ENCODE data around the gene ANKRD11.
"Not testable (repeated sequence)": the region's sequence is repeated elsewhere in the genome, so short reads cannot be mapped to it uniquely, and the experiment has no call there.

Gene ANKRD11

DNA sequence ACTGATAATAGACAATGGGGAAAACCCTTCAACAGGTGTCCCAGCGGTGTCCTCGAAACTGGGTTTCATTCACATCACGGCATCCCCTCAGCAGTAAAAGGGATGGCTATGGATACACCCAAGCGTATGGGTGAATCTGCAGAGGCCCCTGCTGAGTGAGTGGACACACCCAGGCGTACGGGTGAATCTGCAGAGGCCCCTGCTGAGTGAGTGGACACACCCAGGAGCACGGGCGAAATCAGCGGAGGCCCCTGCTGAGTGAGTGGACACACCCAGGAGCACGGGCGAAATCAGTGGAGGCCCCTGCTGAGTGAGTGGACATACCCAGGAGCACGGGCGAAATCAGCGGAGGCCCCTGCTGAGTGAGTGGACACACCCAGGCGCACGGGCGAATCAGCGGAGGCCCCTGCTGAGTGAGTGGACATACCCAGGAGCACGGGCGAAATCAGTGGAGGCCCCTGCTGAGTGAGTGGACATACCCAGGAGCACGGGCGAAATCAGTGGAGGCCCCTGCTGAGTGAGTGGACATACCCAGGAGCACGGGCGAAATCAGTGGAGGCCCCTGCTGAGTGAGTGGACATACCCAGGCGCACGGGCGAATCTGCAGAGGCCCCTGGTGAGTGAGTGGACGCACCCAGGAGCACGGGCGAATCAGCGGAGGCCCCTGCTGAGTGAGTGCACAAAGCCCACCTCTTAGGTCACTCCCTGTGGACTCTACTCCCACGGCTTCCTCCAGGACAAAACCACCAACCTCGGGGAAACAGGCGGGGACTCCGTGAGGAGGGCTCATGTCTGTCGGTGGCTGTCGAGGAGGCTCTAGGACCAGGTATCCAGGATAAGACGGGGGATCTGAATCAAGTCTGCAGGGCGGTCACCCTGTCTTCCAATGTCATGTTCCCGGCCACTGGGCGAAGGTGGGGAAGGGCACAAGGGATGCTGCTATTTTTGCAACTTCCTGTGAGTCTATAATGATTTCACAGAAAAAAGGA lies 161.7 kb downstream of the ANKRD11 start:
- DNase-seq (ENCODE audit: low read depth), result not testable (repeated sequence)

DNA sequence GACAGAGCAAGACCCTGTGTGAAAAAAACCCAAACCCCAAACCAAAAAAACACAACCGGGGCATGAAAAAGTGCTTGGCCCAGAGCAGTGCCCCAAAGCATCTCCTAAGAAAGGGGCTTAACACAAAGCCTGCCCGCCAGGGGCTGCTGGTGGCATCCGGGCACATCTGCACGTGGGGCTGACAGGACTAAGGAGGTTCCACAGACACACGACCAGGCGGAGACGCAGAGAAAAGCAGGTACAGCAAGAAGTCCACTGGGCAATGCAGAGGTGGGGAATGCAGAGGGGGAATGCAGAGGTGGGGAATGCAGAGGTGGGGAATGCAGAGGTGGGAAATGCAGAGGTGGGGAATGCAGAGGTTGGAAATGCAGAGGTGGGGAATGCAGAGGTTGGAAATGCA lies 163.6 kb downstream of the ANKRD11 start:
- no peak for DNase-seq (ENCODE audit: low read depth)

DNA sequence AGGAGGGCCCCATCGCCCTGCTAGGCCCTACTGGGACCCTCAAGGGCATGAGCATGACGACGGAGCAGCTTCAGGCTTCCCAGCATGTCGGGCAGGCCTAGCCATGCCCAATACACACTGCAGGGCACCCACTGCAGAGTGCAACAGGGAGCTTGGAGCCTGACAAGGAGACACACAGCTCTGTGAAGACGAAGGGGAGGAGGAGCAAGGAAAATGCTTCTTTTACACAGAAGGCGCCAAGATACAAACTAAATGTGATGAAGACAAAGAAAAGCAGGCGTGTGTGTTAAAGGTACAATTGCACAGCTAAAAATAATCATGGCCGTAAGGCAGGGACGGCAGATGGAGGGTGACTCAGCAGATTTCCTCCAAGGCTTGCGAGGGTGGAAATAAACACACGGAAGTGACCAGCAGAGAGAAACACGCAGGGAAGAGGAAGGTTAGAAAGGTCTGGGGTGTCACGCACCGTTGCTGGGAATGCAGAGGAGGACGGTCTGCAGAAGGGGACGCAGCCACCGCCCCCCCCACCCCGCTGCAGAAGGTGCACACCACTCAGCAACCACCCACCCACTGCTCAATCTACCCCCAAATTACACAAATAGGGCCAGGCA lies 164.4 kb downstream of the ANKRD11 start:
- DNase-seq (ENCODE audit: low read depth), result no peak

DNA sequence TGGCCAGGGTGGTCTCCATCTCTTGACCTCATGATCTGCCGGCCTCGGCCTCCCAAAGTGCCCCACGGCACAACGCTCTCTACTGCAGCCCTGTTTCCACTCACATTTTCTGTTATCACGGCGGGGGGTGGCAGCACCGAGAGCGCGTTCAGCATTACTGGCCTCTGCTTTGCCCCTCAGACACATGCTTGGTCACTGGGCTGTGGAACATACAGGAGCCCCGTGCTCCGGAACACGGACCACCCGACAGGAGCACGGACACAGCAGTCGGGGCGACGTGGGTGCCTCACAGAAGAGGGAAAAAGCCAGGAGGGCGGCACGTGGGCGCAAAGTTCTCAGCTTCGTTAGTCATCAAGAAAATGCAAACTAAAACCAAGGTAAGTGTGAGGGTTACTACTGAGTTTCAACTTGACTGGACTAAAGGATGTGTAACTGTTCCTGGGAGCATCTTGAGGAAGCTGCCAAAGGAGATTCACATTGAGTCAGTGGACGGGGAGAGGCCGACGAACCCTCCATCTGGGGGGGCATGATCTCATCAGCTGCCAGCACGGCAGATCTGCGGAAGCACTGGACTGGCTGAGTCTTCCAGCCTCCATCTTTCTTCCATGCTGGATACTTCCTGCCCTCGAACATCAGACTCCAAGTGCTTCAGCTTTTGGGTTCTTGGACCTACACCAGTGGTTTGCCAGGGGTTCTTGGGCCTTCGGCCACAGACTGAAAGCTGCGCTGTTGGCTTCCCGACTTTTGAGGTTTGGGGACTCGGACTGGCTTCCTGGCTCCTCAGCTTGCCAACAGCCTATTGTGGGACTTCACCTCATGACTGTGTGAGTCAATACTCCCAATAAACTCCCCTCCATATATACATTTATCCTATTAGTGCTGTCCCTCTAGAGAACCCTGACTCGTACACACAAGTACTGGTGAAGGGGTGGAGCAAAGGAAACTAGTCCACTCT lies 166.0 kb downstream of the ANKRD11 start:
- peak; percentile 39 for DNase-seq (ENCODE audit: low read depth)

DNA sequence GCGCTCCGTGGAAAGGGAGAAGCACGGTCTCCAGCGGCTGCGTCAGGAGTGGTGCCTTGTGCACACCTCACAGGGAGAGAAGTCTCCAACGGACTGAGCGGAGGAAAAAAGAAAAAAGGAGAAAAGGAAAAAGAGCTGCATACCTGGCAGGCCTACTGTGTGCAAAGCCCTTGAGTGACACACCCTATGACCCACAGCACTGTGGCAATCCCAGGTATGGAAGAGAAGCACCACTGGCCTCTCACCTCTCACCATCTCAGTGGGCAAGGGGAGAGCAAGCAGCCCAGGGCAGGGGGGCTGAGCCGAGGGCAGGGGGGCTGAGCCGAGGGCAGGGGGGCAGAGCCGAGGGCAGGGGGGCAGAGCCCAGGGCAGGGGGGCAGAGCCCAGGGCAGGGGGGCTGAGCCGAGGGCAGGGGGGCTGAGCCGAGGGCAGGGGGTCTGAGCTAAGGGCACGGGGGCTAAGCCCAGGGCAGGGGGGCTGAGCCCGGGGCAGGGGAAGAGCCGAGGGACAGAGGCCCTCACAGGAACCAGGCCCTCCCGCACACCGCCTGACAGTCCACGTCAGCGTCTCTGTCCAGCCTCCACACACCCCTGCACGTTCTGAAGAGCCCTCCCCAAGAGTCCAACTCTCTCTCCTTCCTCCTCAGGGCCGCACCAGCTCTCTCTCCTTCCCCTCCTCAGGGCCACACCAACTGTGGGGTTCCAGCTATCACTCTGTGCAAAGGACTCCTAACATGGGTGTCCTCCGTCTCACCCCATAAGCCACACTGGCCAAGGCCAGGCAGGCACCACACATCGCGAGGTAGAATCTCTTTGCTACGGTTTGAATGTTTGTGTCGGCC lies 167.0 kb downstream of the ANKRD11 start:
- no peak for DNase-seq (ENCODE audit: low read depth)

DNA sequence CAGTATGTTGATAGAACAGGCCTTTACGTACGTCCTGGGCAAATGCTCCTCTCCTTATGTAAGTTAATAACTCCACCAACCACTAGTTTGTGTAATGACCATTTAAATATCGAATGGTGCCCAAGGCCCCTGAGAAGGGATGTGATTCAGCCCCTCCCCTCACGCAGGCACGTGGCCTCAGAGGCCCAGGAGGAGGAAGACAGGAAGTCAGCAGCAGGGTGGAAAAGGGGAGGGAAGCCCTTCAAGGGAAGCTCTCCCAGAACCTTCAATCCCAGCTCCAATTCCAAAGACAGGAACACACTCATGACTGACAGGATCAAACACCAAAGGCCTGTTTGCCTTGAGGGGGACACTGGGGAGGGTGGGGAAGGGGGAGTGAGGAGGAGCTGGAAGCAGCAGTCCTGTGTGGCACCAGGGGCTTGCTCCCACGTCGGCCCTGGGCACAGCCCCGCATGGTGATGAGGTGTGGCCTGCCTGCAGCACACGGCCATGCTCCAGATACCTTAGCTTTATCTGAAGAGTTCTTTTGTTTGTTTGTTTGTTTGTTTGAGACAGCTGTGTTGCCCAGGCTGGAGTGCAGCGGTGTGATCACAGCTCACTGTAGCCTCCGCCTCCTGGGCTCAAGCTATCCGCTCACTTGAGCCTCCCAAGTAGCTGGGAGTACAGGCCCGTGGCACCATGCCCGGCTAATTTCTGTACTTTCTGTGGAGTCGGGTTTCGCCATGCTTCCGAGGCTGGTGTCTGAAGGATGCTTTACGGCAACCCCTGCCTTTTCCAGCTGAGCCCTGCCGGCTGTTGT lies 167.8 kb downstream of the ANKRD11 start:
- no peak for DNase-seq (ENCODE audit: low read depth)

DNA sequence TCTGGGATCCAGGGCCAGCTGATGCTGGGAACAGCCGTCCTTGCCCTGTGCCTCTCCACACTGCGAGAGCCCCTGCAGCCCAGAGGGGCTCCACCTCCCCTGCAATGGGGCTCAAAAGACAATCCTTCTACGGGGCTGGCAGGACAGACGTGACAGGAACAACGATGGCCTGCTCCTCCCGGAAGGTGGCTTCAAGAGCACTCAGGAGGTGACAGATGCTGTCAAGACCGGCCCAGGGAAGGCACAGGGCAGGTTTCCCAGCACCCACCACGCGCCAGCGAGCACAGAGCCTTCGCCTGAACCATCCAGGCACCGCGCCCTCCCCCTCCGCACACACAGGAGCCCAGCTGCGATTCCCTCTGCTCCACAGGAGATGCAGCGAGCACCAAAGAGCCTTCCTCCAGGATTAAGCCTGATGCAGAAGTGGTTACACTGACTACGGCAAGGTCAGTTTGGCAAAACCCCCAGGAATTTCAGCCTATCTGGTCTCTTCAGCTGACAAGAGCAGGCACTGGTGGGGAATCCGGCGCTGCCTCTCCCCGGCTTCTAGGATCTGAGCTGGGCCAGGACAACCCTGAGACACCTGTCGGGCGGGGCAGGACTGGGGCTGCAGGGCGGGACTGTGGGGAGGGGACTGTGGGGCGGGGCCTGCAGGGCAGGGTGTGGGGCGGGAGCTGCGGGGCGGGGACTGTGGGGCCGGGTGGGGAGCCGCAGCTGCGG lies 169.4 kb downstream of the ANKRD11 start:
- no peak for DNase-seq (ENCODE audit: low read depth)

DNA sequence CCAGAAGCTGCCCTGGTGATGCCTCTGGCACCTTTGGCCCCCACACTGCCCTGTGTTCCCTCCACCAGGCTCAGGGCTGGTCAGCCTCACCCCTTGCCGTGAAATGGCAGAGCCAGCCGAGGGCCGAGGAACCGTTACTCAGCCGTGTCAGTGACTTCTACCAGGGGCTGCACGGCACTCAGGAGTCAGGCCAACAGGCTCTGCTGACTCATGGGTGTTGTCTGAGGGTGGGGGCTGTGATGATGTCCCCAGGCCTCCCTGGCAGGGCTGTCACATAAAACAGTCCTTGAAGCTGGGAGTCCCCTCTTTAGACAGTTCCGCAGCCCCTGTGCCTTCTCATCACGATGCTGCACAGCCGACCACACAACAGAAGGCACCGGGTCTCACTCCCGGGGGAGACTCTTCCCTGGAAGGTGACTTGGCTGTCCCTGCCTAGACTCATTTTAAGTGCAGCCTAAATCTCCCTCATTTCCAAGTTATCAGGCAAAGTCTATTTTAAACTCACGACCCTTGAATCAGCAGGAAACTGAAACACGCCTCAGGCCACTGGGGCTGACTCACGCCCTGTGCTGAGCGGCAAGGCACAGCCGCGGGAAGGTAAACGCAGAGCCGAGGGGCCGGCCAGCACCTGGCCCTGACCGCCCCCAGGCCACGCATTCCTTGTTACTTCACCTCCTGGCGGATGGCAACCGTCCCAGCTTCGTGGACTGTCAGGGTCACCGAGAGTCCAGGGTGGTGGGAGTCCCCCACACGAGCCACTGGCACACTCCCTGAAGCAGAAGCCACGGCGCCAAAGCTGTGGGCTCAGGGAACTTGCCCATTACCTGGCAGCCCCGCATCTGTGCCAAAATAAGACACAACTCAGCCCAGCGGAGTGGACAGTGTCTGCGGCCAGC lies 170.2 kb downstream of the ANKRD11 start:
- no peak for DNase-seq (ENCODE audit: low read depth)

DNA sequence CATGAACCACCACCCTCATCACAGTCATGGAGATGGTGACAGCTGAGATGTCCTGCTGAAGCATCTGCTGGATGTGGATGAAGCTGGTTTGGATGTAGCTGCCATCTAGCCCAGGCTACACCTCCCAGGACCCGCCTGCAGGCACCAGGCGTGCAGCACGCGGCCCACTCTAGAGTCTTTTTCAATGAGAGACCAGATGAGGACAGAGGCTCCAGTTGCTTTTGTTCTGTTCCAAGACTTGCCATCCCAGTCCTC lies 170.8 kb downstream of the ANKRD11 start:
- no peak for DNase-seq (ENCODE audit: low read depth)

DNA sequence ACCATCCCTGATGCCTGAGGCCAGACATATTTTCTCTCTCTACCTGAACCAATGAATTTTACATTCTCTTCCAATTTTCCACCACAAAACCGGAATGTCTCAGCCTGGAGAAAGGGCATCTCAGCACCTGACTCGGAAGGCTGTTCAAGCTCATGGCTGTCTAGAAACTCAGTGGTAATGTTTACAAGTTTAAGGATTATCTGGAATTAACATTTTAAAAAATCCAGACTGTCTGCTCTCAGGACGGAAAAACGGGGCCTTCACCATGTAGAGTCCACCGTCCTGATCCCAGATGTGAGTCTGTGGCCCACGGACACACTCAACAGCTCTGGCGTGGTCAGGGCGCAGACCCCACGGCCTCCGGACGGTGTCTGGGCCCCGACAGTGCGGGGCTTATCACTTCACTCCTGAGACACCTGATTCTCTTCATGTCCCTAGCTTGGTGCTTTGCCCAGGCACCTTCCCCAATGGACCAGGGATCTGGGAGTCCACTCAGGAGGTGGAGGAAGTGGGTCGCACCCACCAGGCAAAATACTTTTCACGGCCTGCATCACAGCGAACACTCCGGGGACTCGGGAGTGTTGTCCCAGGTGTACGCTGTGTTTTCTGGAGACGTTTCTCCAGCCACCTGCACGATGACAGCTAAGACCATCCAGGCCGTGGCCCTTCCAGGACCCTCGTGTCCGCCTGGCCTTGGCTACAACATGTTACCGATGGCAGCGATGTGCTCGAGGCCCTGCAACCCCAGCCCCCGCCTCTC lies 171.3 kb downstream of the ANKRD11 start:
- no peak for DNase-seq (ENCODE audit: low read depth)

DNA sequence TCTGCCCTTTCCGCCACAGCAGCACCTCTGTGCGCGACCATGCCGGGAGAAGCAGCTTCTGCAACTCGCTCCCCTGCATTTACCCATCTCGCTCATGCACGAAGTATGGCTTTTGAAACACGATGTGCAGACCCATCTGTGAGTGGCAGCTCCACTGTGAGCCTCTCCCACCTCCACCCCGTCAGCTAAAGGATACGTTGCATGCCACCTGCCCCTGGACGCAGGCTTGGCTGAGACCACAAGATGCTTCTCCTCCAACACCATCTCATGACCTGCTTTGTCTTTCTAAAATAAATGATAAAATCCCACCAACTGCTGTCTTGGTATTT lies 172.0 kb downstream of the ANKRD11 start:
- no peak for DNase-seq (ENCODE audit: low read depth)

DNA sequence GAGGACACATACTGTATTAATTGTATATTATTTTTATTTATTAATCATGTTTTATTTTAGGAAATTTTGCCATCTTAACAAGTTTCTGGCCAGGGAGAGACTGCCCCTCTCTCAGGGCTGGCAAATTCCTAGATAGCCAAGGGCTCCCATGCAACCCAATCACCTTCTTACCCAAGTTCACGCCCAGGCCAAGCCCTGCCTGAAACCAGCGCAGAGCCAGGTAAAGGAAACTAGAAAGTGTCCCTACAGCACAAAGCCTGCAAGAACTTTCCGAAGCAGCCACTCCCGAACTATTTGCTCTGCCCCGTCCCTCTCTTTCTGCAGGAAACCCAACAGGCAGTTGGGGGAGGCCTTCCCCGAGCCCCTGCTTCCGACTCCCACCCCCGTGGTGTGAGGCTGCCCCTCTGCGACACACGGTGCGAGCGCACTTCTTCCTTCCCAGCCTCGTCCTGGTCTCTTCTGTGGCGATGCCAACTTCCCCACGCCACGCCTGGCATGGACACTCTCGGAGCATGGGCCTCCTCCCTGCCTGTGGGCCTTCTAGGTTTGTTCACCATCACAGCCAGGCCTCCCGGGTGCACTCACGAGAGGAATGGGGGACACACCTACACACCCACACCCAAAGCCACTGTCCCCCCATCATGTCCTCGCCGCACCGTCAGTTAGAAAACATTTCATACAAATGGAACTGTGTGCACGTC lies 172.5 kb downstream of the ANKRD11 start:
- DNase-seq (ENCODE audit: low read depth), result no peak

DNA sequence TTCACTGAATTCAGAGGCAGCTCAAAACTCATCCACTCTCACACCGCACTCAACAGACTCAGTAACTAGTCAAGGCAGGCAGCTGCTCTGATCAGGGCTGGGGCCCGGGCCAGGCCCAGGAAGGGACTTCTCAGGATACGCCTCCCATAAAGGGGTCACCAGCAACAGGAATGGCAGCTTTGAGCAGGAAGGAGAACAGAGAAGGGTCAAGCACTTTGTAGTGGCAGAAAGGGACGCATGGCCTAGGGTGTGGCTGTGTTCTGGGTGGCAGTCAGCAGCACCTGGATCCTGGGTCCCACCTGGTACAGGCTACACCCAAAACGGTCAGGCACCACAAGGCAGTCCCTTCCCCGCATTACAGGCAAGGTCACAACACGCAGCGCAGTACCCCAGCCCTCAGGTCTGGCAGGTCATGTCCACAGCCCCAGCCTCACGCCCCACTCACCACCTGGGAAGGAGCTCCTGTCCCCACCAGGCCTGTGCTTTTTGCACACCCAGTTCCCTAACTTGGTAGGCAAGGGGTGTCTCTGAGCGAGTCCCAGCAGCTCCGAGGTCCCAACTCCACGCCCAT lies 173.2 kb downstream of the ANKRD11 start:
- no peak for DNase-seq (ENCODE audit: low read depth)

DNA sequence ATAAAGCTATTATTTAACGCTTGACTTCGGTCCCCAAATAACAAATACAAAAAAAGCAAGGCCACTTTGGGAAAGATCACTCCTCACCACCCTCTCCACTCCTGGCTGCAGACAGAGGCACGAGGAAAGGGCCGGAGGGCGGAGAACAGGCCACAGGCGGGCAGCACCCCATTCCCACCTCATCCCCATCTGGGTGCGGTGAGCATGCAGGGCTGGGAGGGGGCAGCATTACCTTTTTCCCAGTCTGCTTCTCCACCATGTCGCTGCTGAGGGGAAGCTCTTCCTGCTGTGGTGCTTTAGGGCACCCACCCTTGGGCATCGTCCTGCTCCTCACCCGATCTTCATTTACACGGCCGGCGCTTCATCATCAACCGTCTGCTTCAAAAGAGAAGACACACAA lies 173.7 kb downstream of the ANKRD11 start:
- DNase-seq (ENCODE audit: low read depth), result no peak

DNA sequence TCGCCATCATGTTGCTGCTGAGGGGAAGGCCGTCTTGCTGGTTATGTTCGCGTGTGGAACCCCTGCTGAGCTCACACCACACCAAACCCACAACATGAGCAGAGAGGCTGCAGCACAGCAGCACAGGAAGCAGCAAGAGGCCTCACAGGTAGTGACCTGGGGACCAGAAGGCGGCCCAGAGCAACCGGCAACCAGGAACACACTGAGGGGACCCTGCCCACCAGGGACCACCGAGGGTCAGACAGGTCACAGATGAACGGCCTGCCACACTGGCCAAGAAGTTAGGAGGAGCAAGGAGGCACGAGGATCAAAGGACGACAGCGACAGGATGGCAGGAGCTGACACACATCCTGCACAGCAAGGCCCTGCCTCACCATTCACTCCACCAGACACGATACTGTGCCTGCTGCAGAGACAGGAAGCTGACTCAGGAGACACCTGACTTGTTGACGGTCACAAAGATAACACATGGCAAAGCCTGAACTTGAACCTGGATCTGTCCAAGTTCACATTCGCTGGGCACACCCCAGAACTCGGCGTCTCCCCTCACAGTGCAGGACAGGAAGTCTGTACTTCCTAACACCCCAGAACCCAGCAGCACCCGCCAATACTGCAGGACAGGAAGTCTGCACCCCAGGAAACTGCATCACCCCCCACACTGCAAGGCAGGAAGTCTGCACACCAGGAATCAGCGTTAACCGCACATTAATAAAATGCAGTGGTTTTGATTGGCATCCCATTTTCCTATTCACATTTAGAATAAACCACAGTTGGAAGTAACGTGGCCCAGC lies 174.4 kb downstream of the ANKRD11 start:
- DNase-seq (ENCODE audit: low read depth), result peak; percentile 34

DNA sequence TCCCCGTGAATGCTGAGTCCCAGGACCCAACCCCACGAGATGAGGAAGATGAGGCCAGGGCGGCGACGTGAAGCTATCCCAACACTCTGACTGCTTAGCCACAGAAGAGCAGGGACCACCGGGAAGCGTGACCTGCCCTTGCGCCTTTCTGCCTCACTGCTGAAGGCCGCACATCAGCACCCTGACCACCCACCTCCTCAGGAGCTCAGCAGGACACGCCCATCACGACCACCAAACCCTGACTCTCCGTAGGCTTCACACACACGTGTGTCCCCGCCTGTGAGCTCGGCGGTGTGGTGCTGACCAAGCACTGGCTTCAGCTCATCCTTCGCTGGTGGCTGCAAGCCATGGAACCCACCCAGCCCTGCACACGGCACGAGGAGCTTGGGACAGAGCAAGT lies 175.1 kb downstream of the ANKRD11 start:
- DNase-seq (ENCODE audit: low read depth), result no peak

DNA sequence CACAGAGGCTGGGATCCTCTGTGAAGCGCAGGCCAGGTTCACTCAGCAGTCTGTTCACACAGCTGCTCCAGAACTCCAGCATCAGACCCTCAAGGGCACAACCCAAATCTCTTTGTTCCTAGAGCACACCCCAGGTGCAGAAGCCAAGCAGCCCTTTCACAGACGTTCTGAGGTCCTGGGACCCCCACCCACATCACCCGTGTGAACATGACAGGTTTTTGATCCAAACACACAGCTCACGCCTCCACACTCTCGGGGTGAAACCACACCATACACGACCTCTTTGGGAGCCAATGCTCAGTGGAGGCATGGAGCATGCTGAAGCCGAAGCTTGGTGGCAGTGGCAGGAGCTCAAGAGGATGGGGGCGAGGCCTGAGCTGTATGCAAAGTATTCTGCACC lies 175.5 kb downstream of the ANKRD11 start:
- no peak for DNase-seq (ENCODE audit: low read depth)
